HG03039 (cell line): ENCODE results near the gene VN1R5.

Experiments used
- ATAC-seq: cut with Tn5 transposase; IDR thresholded peaks from one replicate; pipeline ENCODE4 v1.9.1; 2021; ENCODE audit warnings: mild to moderate bottlenecking, moderate library complexity; ENCODE audit not compliant: unreplicated experiment

VN1R5 gene

DNA sequence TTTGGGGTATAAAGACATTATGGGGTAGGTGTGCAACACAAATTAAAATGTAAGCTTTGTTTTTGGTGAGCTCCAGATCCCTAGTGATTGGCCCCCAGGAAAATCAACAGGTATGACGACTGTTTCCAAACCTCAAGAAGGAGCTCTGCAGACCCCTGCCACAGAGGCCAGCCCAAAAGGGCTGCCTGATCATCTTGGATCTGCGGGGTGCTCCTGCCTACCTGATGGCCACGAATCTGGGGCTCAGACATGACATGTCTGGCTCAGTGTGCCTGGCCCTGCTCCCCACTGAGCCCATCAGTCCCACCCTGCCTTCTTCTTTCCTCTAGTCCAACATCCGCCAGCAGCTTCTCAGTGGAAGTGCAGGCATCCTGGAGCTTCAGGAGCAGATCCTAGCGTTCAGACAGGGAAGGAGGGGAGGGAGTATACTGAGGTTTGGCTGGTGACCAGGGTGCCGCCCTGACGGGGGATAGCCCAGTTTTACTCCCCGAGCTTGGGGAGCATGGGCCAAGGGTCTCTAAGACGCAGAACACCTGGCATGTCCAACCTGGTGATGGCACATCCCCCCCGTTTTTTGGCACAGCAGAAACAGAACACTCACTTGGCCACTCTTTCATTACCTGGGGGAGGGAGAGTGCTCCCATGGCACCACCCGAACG, 44.0 kb downstream of the VN1R5 start:
- ATAC-seq = no peak

DNA sequence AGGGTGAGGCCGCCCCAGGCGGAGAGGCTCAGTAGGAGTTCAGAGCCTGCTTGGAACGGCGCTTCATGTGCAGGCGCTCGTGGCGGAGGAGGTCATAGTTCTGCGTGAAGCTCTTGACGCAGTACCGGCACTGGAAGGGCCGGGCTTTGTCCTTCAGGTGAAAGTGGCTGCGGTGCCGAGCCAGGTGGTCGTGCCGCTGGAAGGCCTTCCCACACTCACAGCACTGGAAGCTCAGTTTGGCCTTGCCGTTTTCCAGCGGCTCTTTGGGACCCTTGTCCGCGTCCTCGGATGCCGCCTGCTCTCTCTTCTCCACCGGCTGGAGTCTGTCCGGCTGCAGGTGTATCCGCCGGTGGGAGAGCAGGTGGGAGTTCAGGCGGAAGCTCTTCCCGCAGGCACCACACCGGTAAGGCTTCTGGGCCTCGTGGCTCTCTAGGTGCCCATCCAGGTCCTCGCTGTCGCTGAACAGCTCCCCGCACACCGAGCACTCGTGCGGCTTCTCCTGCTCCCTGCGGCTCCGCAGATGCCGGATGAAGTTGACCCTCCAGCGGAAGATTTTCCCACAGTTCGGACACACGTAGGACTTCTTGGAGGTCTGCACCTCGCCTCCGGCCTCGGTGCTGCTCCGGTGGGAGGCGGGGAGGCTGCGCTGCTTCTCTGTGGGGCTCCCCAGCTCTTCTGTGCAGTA, 44.8 kb downstream of the VN1R5 start:
- no peak for ATAC-seq

DNA sequence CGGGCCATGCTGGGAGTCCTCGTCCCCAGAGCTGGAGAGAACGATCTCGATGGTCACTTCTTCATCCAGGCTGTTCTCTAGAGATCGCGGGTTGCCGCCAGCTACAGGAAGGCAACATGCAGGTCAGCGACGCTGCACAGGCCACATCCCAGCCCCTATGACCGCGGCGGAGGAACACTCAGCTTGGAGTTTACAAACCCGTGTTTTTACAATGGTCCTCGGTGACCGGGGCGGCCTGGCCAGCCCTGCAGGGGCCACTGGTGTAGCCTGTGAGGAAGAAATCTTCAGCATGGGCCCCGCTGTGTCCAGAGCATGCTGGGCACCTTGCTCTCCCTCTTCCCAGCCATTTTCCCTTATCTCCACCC, 45.3 kb downstream of the VN1R5 start:
- no peak for ATAC-seq

DNA sequence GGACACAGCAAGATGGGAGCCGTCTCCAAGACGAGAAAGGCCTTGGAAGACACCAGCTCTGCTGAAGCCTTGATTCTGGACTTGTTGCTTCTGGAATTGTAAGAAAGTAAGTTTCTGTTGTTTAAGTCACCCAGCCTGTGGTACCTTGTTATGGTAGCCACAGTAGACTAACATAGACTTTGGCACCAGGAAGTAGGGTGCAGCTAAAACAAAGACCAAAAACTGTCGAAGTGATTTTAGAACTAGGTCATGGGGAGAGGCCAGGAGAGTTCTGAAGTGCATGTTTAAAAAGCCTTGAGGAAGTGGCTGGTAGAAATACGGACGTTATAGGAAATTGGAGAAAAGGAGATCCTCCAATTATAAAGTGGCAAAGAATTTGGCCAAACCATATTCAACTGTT, 47.3 kb downstream of the VN1R5 start:
- no peak for ATAC-seq

DNA sequence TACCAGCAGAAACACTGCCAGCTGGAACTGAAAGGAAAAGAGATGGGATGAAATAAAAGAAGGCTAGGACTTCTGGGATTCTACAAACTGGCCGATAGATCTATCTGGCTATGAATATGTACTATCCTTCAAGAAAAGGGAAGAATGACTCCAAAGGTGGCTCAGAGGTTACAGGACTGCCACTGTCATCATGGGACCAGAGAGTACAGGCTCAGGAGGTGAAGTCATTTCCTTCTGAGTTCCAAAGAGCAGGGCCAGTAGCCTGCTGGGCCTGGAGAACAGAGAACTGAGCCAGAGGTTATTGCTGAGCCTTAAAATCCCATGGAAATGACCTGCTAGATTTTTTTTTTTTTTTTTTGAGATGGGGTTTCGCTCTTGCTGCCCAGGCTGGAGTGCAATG, 48.2 kb downstream of the VN1R5 start:
- ATAC-seq = no peak
